B cell (primary cell): Measurements from ENCODE around the gene LRPPRC. TPM values are rescaled to one million over a fixed set of nuclear protein-coding genes. Genes with fewer than 3 reads are reported as not detected.

Experiments used
- ATAC-seq: fragments of 200-7000 bp; cut with Tn5 transposase; one replicate; pipeline ENCODE4 v1.10.0; 2021; ENCODE audit warnings: low read depth, mild to moderate bottlenecking, moderate number of reproducible peaks, moderate library complexity
- CTCF ChIA-PET: fragments of 350-600 bp; sonication (Branson Sonifier 250); formaldehyde crosslinking; loops from one replicate; lab custom pipeline; 2021; ENCODE audit warnings: antibody characterized with exemption, inconsistent platforms; lab: Charles Lee
- POLR2A ChIA-PET: fragments of 350-600 bp; sonication (Branson Sonifier 250); formaldehyde crosslinking; loops from one replicate; lab custom pipeline; 2021; ENCODE audit warnings: antibody characterized with exemption; lab: Charles Lee
- DNase-seq: peaks from one replicate; pipeline ENCODE4 v3.0.0; 2013
- H2AFZ ChIP-seq: 2 replicates; pipeline ENCODE4 v1.6.1; 2012; ENCODE audit warnings: mild to moderate bottlenecking, low read depth, low read length; ENCODE audit not compliant: insufficient read depth, poor library complexity, severe bottlenecking
- H3K27ac ChIP-seq, 2 donors: 1 replicate in 1 of 2; 2 replicates in 1 of 2; pipeline ENCODE4 v1.5.1; 2012 to 2013; ENCODE audit warnings: low read length in 2 of 2, mild to moderate bottlenecking in 2 of 2, moderate library complexity in 1 of 2
- H3K27me3 ChIP-seq, 4 experiments: fragments of 200-600 bp in 1 of 4; sonication (generic) in 1 of 4; replicated peaks in 1 of 4; 1 replicate in 2 of 4; 2 replicates in 2 of 4; pipeline versions ENCODE4 v1.6.1 to v1.7.0; 2013 to 2016; ENCODE audit warnings: low read length in 3 of 4, mild to moderate bottlenecking in 2 of 4, mixed read lengths in 1 of 4, moderate library complexity in 1 of 4; ENCODE audit not compliant: insufficient read depth in 4 of 4, control insufficient read depth in 3 of 4; ENCODE audit errors: control extremely low read depth in 1 of 4
- H3K36me3 ChIP-seq, 2 experiments: replicated peaks in 1 of 2; 1 replicate in 1 of 2; 2 replicates in 1 of 2; pipeline versions ENCODE4 v1.6.1 to v1.7.1; 2013; ENCODE audit warnings: low read length in 1 of 2; ENCODE audit not compliant: insufficient read depth in 2 of 2, control insufficient read depth in 1 of 2; ENCODE audit errors: control extremely low read depth in 1 of 2, extremely low read depth in 1 of 2
- H3K4me1 ChIP-seq, 2 donors: fragments of 200-600 bp in 1 of 2; sonication (generic) in 1 of 2; 1 replicate in 1 of 2; 2 replicates in 1 of 2; pipeline versions ENCODE4 v1.5.1 to v1.6.1; 2013 to 2017; ENCODE audit warnings: low read length in 2 of 2; ENCODE audit not compliant: control insufficient read depth in 2 of 2, insufficient read depth in 2 of 2
- H3K4me2 ChIP-seq: replicated peaks from 2 replicates; pipeline ENCODE3; 2012; ENCODE audit warnings: mild to moderate bottlenecking, low read depth, low read length; ENCODE audit not compliant: poor library complexity, severe bottlenecking
- H3K4me3 ChIP-seq, 5 experiments: fragments of 200-600 bp in 1 of 5; sonication (generic) in 1 of 5; 1 replicate in 3 of 5; 2 replicates in 2 of 5; pipeline versions ENCODE4 v1.5.1 to v1.7.0; 2011 to 2016; ENCODE audit warnings: low read length in 4 of 5, mild to moderate bottlenecking in 4 of 5, low read depth in 2 of 5, control low read depth in 1 of 5, moderate library complexity in 1 of 5; ENCODE audit not compliant: insufficient read depth in 1 of 5; ENCODE audit errors: control extremely low read depth in 1 of 5, extremely low read depth in 1 of 5
- H3K79me2 ChIP-seq: fragments of 200-600 bp; sonication (generic); one replicate; pipeline ENCODE4 v1.6.0; 2016; ENCODE audit warnings: low read length; ENCODE audit not compliant: control insufficient read depth, insufficient read depth
- H3K9ac ChIP-seq: fragments of 200-600 bp; sonication (generic); 2 replicates; pipeline ENCODE4 v1.6.1; 2017; ENCODE audit warnings: mild to moderate bottlenecking, low read length, moderate library complexity
- H3K9me3 ChIP-seq, 3 donors: one replicate each; pipeline versions ENCODE4 v1.6.1 to v1.7.1; 2013; ENCODE audit warnings: low read length in 2 of 3; ENCODE audit not compliant: control insufficient read depth in 2 of 3, insufficient read depth in 1 of 3; ENCODE audit errors: control extremely low read depth in 1 of 3
- H4K20me1 ChIP-seq: 2 replicates; pipeline ENCODE4 v1.6.0; 2012; ENCODE audit warnings: mild to moderate bottlenecking, low read length; ENCODE audit not compliant: insufficient read depth, control insufficient read depth, poor library complexity, severe bottlenecking
- H3K27ac Mint-ChIP-seq: one replicate; pipeline ENCODE4 v1.8.0; 2021; ENCODE audit warnings: mixed read lengths
- H3K27me3 Mint-ChIP-seq: one replicate; pipeline ENCODE4 v1.8.0; 2021; ENCODE audit warnings: mixed read lengths
- H3K4me1 Mint-ChIP-seq: one replicate; pipeline ENCODE4 v1.8.0; 2021; ENCODE audit warnings: mixed read lengths
- H3K4me3 Mint-ChIP-seq: one replicate; pipeline ENCODE4 v1.8.0; 2021; ENCODE audit warnings: mixed read lengths
- H3K9me3 Mint-ChIP-seq: one replicate; pipeline ENCODE4 v1.8.0; 2022; ENCODE audit warnings: mixed read lengths; ENCODE audit not compliant: insufficient read depth
- CTCF ChIP-seq: fragments of 200-600 bp; IDR thresholded peaks from one replicate; pipeline ENCODE4 v1.8.0; 2022; ENCODE audit warnings: antibody characterized with exemption, mild to moderate bottlenecking
- EZH2 ChIP-seq: IDR thresholded peaks from 2 replicates; pipeline ENCODE4 v1.6.1; 2012; ENCODE audit warnings: borderline replicate concordance, low read depth, mild to moderate bottlenecking, moderate library complexity, low read length; ENCODE audit not compliant: insufficient read depth, poor library complexity, severe bottlenecking
- WGBS: methylation state at CpG from one replicate; pipeline ENCODE4 v1.1.5; 2013; ENCODE audit warnings: missing lambda C conversion rate; ENCODE audit not compliant: insufficient coverage; 5-methylcytosine and 5-hydroxymethylcytosine counted together
- intact Hi-C: fragments of 100-400 bp; cut with micrococcal nuclease; formaldehyde crosslinking; loops from one replicate; pipeline ENCODE4 v1.10.0; 2022
- polyA plus RNA-seq: library from polyadenylated mRNA; depleted of rRNA; stranded (reverse); fragments of >200 nt; gene quantifications from 2 replicates; pipeline ENCODE4 v1.2.3, GENCODE V29; 2012
- total RNA-seq, 2 donors: library from RNA; stranded (reverse); fragments of 120-200 nt in 1 of 2; gene quantifications; 1 replicate in 1 of 2; 2 replicates in 1 of 2; pipeline versions ENCODE4 v1.2.3 to v1.2.4, GENCODE V29; 2013 to 2022

LRPPRC gene
- total and polyA plus RNA-seq, 2 donors (not counting 1 experiment from before 2014, with no cell fraction given) = 17.6 to 75.6 TPM

- WGBS = 100% methylated on average over 2 of the region's 2 CpGs
- H4K20me1 ChIP-seq = peaks cover 31% of the 10 kb centered on the region
Observed at GRCh38 chr2:43984533-43984932, 11.3 kb downstream of the LRPPRC start.

GRCh38 chr2:43980902-43981301 lies 14.9 kb downstream of the LRPPRC start:
- H3K27ac ChIP-seq = no peak overlapping the region
- no peaks in the 10 kb centered on the region for H3K9me3 Mint-ChIP-seq
- H3K27me3 ChIP-seq = no peaks in the 10 kb centered on the region
- peaks cover 4% of the 10 kb centered on the region for H3K4me1 Mint-ChIP-seq
- H3K36me3 ChIP-seq = peaks cover 0 to 42% of the 10 kb centered on the region in 2 experiments
- H3K4me2 ChIP-seq = no peak overlapping the region
- H4K20me1 ChIP-seq = peaks cover 15% of the 10 kb centered on the region
- DNase-seq = no peak
- no peak overlapping the region for H3K4me3 ChIP-seq
- no peak overlapping the region for H3K4me3 Mint-ChIP-seq
- POLR2A ChIA-PET = no interaction called here
- peaks cover 12% of the 10 kb centered on the region for H3K79me2 ChIP-seq
- no peak overlapping the region for H3K27ac Mint-ChIP-seq
- CTCF ChIA-PET = no interaction called here
- no peak overlapping the region for H2AFZ ChIP-seq
- no peaks in the 10 kb centered on the region for H3K27me3 Mint-ChIP-seq
- TF ChIP-seq CTCF (no peak), EZH2 (no peak)
- no CpG with 5 or more reads among the region's 2 CpGs for WGBS
- H3K9ac ChIP-seq = no peak overlapping the region
- intact Hi-C loops = no loop called here
- H3K9me3 ChIP-seq = no peaks in the 10 kb centered on the region
- no peaks in the 10 kb centered on the region for H3K4me1 ChIP-seq
- ATAC-seq = no peak

More at GRCh38 chr2:43984533-43984932, 11.3 kb downstream of the LRPPRC start:
- H3K4me3 ChIP-seq = no peak overlapping the region
- CTCF ChIA-PET = no interaction called here
- H3K27ac ChIP-seq = no peak overlapping the region
- no peaks in the 10 kb centered on the region for H3K9me3 ChIP-seq
- H3K9ac ChIP-seq = no peak overlapping the region
- no peak for ATAC-seq
- H3K4me3 Mint-ChIP-seq = no peak overlapping the region
- no peak overlapping the region for H3K4me2 ChIP-seq
- H3K9me3 Mint-ChIP-seq = no peaks in the 10 kb centered on the region
- H3K27me3 Mint-ChIP-seq = no peaks in the 10 kb centered on the region
- no peak overlapping the region for H3K27ac Mint-ChIP-seq
- H2AFZ ChIP-seq = no peak overlapping the region
- peaks cover 35% of the 10 kb centered on the region for H3K79me2 ChIP-seq
- TF ChIP-seq CTCF (no peak), EZH2 (no peak)
- no peak for DNase-seq
- intact Hi-C loops = no loop called here
- H3K4me1 ChIP-seq = no peaks in the 10 kb centered on the region
- no peaks in the 10 kb centered on the region for H3K27me3 ChIP-seq
- POLR2A ChIA-PET = no interaction called here
- H3K36me3 ChIP-seq = peaks cover 0 to 16% of the 10 kb centered on the region in 2 experiments
- peaks cover 6% of the 10 kb centered on the region for H3K4me1 Mint-ChIP-seq
